HG03575 (cell line): ENCODE data around the gene ISCU.
A peak's percentile ranks its signal among the peaks of the same experiment; 100 is the strongest.
"Not testable (repeated sequence)": the region's sequence is repeated elsewhere in the genome, so short reads cannot be mapped to it uniquely, and the experiment has no call there.

ENCODE experiments used
- ATAC-seq: cut with Tn5 transposase; IDR thresholded peaks from one replicate; pipeline ENCODE4 v1.9.1; 2021; ENCODE audit not compliant: unreplicated experiment, insufficient number of reproducible peaks, low FRiP score; ENCODE audit errors: extremely low read depth

The ISCU gene

GRCh38 chr12:108611884-108612415 lies 49.6 kb downstream of the ISCU start:
- ATAC-seq, result no peak

GRCh38 chr12:108612788-108613282 lies 50.4 kb downstream of the ISCU start:
- no peak for ATAC-seq

- no peak for ATAC-seq
Measured at GRCh38 chr12:108613548-108613947, 51.2 kb downstream of the ISCU start.

GRCh38 chr12:108614041-108614440 lies 51.6 kb downstream of the ISCU start:
- ATAC-seq, result no peak

GRCh38 chr12:108614639-108615038 lies 52.2 kb downstream of the ISCU start:
- no peak for ATAC-seq

GRCh38 chr12:108615918-108616317 lies 53.5 kb downstream of the ISCU start:
- ATAC-seq, result no peak

GRCh38 chr12:108616359-108616758 lies 54.0 kb downstream of the ISCU start:
- ATAC-seq, result no peak

GRCh38 chr12:108616941-108617858 lies 54.8 kb downstream of the ISCU start:
- ATAC-seq, result peak; percentile 52

GRCh38 chr12:108618079-108618952 lies 55.9 kb downstream of the ISCU start:
- ATAC-seq, result no peak

- ATAC-seq, result not testable (repeated sequence)
Measured at GRCh38 chr12:108618953-108619274, 56.5 kb downstream of the ISCU start.
